Hypothalamus (tissue), 51 donors: Measurements from ENCODE around the gene BBLN.

Source experiments
- DNase-seq, 51 donors: peaks; one replicate each; lab custom pipeline; 2025; lab: John Stamatoyannopoulos, UW

BBLN gene

GRCh38 chr9:128185979-128186965, 26.2 kb downstream of the BBLN start:
- no peak for DNase-seq

DNA sequence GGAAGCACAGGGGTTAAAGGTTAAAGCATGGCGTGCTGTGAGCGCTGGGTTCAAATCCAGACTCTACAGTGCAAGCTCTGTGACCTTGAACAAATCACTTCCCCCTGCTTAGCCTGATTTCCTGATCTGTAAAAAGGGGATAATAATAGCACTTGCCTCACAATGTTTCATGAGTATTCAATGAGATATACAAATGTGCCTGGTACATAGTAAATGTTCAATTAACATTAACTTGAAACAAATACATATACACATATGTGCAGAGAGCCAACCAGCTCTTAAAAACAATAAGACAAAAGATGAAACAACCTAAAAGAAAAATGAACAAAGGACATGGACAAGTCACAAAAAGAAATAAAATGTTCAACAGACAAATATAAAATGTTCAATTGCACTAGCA, 27.3 kb downstream of the BBLN start:
- no peak for DNase-seq

GRCh38 chr9:128188209-128188608, 28.1 kb downstream of the BBLN start:
- no peak for DNase-seq

DNA sequence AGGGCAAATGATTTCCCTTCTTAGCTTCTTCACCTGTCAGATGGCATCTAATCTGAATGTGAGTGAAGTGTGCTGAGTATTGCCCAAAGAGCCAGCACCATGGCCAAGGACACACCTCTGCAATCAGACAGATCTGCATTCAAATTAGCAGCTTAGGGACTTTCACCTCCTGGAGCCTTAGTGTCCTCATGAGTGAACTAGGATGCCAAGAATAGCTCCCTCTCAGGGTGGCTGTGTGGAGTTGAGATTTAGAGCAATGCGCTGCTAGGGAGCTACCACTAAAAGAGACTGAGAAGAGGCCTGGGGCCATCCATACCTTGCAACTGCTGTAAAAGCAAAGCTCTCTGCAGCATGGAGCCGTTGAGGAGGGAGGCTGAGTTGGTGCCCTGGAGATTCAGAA, 29.9 kb downstream of the BBLN start:
- no peak for DNase-seq

GRCh38 chr9:128190516-128191405, 30.7 kb downstream of the BBLN start:
- DNase-seq = peak in 18 of 51 donors; percentile 22 to 68 (median 58)

DNA sequence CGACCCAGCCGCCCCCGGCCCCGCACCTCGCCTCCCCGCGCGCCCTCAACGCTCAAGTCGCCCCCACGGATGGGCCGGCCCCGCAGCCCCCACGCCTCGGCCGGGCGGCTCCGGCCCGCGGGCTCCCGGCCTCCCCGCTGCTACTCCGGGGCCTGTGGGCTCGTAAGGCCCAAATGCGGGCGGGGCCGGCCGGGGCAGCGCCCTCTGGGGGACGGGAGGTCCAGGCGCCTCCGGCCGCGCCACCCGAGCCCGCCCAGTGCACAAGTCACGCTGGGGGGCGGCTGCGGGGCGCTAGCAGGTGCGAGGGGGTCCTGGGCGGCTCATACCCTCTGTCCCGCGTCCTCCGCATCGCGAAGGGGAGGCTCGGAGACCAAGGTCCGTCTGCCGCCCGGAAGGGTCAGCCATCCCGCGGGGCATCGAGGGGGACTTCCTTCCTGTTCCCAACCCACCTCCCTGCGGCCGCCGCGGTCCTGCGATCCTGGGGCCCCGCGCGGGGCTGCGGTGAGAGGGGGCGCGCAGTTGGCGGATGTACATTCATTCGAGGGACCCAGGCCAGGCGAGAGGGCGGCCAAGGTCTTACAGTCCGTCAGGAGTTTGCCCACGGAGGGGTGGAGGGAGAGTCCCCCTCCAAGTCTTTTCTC, 31.5 kb downstream of the BBLN start, which contains the start of gene CIZ1:
Gene CIZ1 (minus strand): TSS at position 167 of the 641 bp plus-strand sequence. CDS start 715 bp downstream, outside the sequence.
- peak in 47 of 51 donors; percentile 12 to 85 (median 62) for DNase-seq

- DNase-seq = peak in 42 of 51 donors; percentile 13 to 83 (median 46)
Observed at GRCh38 chr9:128192601-128193371, 32.7 kb downstream of the BBLN start.

DNA sequence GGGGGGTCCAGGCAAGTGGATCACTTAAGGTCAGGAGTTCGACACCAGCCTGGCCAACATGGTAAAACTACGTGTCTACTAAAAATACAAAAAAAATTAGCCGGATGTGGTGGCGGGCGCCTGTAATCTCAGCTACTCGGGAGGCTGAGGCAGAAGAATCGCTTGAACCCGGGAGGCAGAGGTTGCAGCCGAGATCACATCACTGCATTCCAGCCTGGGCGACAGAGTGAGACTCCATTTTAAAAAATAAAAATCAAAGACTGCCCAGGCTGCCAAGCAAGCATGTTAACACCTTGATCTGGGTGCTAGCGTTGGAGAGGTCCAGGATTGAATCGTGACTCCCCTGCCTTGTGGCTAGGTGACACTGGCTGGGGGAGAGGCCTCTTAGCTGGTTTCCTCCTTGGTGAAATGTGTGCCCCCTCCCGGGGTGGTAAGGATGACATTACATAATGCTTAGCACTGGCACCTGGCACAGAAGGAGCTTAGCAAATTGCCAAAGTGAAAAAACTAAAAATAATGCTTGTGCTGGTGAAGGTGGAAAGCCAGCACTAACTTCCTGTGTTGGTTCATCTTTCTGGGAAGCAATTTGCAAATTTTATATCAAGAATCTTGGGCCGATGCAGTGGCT, 33.5 kb downstream of the BBLN start:
- DNase-seq = peak in 2 of 51 donors; percentile 3 to 34

GRCh38 chr9:128201441-128202369, 41.6 kb downstream of the BBLN start:
- DNase-seq = peak in 3 of 51 donors; percentile 16 to 50 (median 17)

DNA sequence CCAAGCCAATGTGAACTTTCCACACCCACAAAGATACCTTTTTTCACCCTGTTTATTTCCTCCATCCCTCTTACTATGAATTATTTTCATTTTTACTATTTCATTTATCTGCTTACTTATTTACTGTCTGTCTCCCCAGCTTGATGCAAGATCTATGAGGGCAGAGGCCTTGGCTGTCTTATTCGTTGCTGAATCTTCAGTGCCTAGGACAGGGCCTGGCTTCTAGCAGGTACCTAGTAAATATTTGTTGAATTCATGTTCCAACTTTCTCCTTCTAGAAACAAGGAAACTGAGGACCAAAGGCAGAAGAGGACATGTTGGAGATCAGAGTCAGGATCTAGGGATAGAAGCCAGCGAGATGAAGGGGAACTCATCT, 42.6 kb downstream of the BBLN start:
- DNase-seq = no peak

GRCh38 chr9:128203024-128203706, 43.1 kb downstream of the BBLN start, which contains the start of gene DNM1:
Gene DNM1 (plus strand): TSS chr9:128203379. CDS start chr9:128203471, 92 bp downstream.
- peak in 38 of 51 donors; percentile 11 to 77 (median 39) for DNase-seq

GRCh38 chr9:128203707-128204551, 43.9 kb downstream of the BBLN start:
- DNase-seq = peak in 10 of 51 donors; percentile 14 to 65 (median 34)

DNA sequence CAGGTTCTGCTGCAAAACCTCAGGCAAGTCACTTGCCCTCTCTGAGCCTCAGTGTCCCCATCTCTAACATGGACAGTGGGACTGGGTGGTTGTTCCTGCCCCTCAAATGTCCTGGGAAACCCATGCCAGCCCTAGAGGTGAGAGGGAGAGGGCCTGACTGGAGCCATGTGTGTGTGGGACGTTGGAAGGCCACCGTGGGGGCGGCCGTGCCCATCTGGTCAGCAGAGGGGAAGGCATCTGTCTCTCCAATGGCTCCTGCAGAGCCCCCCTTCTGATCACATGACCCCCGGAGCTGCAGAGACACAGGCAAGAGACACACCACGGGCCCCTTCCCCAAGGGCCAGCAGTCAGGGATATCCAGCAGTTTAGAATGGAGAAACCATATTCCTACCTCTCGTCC, 44.8 kb downstream of the BBLN start:
- no peak for DNase-seq

DNA sequence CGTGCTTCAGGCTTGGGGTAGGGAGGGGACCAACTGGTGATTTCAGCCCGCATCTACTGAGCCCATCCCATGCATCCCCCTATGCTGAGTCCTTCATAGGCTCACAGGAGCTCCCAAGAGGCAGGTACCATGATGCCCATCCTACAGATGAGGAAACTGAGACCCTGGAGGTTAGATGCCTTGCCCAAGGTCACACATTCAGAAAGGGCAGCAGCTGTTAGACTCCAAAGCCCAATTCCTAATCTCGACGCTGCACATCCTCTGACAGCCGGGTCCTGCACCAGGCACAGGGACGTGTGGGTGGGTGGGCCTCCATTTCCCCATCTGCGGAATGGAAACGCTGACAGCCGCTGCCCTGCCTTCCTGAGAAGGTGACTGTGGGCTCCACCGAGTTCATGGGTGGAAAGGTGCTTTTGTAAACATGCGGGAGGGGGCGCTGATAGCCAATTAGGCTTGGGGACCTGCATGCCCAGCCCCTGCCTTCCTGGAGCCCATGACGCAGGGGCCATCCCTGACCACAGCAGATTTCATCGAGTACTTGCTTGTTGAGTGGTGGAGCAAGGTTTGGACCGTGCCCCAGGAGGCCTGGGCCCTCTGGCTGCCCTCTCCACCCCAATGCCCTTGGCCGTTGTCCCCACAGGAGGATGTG, 45.4 kb downstream of the BBLN start:
- no peak for DNase-seq

GRCh38 chr9:128206484-128206883, 46.4 kb downstream of the BBLN start:
- DNase-seq = no peak
